Vagina (tissue), 2 donors: ENCODE data around the gene KYNU.

Source experiments
- CTCF ChIP-seq, 3 experiments: fragments of 450-650 bp in 2 of 3; fragments of 200-600 bp in 1 of 3; sonication (generic) in 1 of 3; IDR thresholded peaks; one replicate each; pipeline ENCODE4 v1.5.1; 2017 to 2019; ENCODE audit warnings: antibody characterized with exemption in 3 of 3, mild to moderate bottlenecking in 2 of 3, moderate library complexity in 2 of 3
- POLR2A ChIP-seq, 2 donors: fragments of 450-650 bp; IDR thresholded peaks; one replicate each; pipeline ENCODE4 v1.6.1; 2017; ENCODE audit warnings: antibody characterized with exemption in 2 of 2, mild to moderate bottlenecking in 2 of 2, moderate library complexity in 2 of 2

- TF ChIP-seq CTCF (IDR thresholded peaks at IDR 0.05) = peak; percentile 92 to 97 (median 96)
- no peak for TF ChIP-seq POLR2A (IDR thresholded peaks at IDR 0.05)
Measured at GRCh38 chr2:143034292-143035074, 157.0 kb downstream of the KYNU start.
